Choroid plexus epithelial cell (primary cell): ENCODE data around the gene INPP4B.

ENCODE experiments used
- DNase-seq: peaks from one replicate; pipeline ENCODE4 v3.0.0-alpha.2; 2010; ENCODE audit warnings: low read depth
- H3K4me3 ChIP-seq: 2 replicates; pipeline ENCODE4 v1.5.1; 2011; ENCODE audit warnings: low read depth, mild to moderate bottlenecking, control low read depth, low read length, moderate library complexity
- CTCF ChIP-seq: conservative IDR thresholded peaks from 2 replicates; pipeline ENCODE4 v1.5.1; 2011; ENCODE audit warnings: low read depth, mild to moderate bottlenecking, control low read depth, inconsistent platforms, low read length, moderate library complexity

Gene INPP4B

GRCh38 chr4:142418697-142419096, 427.4 kb downstream of the INPP4B start:
- TF ChIP-seq CTCF, result no peak
- no peak overlapping the region for H3K4me3 ChIP-seq
- DNase-seq, result no peak

- peak; percentile 56 for DNase-seq
Measured at GRCh38 chr4:142416711-142417275, 429.3 kb downstream of the INPP4B start.

GRCh38 chr4:142416121-142416520, 430.0 kb downstream of the INPP4B start:
- TF ChIP-seq CTCF, result no peak
- DNase-seq, result no peak
- no peak overlapping the region for H3K4me3 ChIP-seq

More at GRCh38 chr4:142416711-142417275, 429.3 kb downstream of the INPP4B start:
- no peak for TF ChIP-seq CTCF
- H3K4me3 ChIP-seq, result no peak overlapping the region

GRCh38 chr4:142414366-142414990, 431.6 kb downstream of the INPP4B start:
- DNase-seq, result no peak
- TF ChIP-seq CTCF, result no peak
- no peak overlapping the region for H3K4me3 ChIP-seq

- H3K4me3 ChIP-seq, result no peak overlapping the region
- no peak for TF ChIP-seq CTCF
- no peak for DNase-seq
Measured at GRCh38 chr4:142413485-142413884, 432.6 kb downstream of the INPP4B start.

- no peak for DNase-seq
- no peak for TF ChIP-seq CTCF
Measured at GRCh38 chr4:142411993-142412392, 434.1 kb downstream of the INPP4B start.

GRCh38 chr4:142408003-142408441, 438.1 kb downstream of the INPP4B start:
- no peak overlapping the region for H3K4me3 ChIP-seq
- peak; percentile 61 for DNase-seq
- TF ChIP-seq CTCF, result no peak

More at GRCh38 chr4:142411993-142412392, 434.1 kb downstream of the INPP4B start:
- no peak overlapping the region for H3K4me3 ChIP-seq
